ENCODE measurements around the gene SCG5.

Gene SCG5

GRCh38 chr15:32683906-32684584 lies 42.5 kb downstream of the SCG5 start:
- TF ChIP-seq, protein P1, sequence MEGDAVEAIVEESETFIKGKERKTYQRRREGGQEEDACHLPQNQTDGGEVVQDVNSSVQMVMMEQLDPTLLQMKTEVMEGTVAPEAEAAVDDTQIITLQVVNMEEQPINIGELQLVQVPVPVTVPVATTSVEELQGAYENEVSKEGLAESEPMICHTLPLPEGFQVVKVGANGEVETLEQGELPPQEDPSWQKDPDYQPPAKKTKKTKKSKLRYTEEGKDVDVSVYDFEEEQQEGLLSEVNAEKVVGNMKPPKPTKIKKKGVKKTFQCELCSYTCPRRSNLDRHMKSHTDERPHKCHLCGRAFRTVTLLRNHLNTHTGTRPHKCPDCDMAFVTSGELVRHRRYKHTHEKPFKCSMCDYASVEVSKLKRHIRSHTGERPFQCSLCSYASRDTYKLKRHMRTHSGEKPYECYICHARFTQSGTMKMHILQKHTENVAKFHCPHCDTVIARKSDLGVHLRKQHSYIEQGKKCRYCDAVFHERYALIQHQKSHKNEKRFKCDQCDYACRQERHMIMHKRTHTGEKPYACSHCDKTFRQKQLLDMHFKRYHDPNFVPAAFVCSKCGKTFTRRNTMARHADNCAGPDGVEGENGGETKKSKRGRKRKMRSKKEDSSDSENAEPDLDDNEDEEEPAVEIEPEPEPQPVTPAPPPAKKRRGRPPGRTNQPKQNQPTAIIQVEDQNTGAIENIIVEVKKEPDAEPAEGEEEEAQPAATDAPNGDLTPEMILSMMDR (conservative IDR thresholded peaks at IDR 0.05; ENCODE audit: low read depth, low read length): no peak
- H4K20me1 ChIP-seq (ENCODE audit: insufficient read depth): no peaks in the 10 kb centered on the region
- no peak overlapping the region for H2AFZ ChIP-seq (ENCODE audit: low read depth)
- no peaks in the 10 kb centered on the region for H3K4me1 ChIP-seq (ENCODE audit: low read depth, poor library complexity, severe bottlenecking)
- no peaks in the 10 kb centered on the region for H3K27me3 ChIP-seq (ENCODE audit: insufficient read depth, low read depth)
- H3K27ac ChIP-seq: no peak overlapping the region
- no peaks in the 10 kb centered on the region for H3K36me3 ChIP-seq (ENCODE audit: insufficient read depth)
- no peak overlapping the region for H3K9ac ChIP-seq
- no peak overlapping the region for H3K4me3 ChIP-seq (IDR thresholded peaks at IDR 0.05; ENCODE audit: insufficient read depth, low read depth, low read length)
- H3K79me2 ChIP-seq (ENCODE audit: insufficient read depth, low read depth): no peaks in the 10 kb centered on the region
- no peak overlapping the region for H3K4me2 ChIP-seq

- no peaks in the 10 kb centered on the region for H3K4me1 ChIP-seq (ENCODE audit: low read depth, poor library complexity, severe bottlenecking)
- no peak overlapping the region for H3K4me3 ChIP-seq (IDR thresholded peaks at IDR 0.05; ENCODE audit: insufficient read depth, low read depth, low read length)
- H3K36me3 ChIP-seq (ENCODE audit: insufficient read depth): no peaks in the 10 kb centered on the region
- no peak overlapping the region for H2AFZ ChIP-seq (ENCODE audit: low read depth)
- H3K27ac ChIP-seq: no peak overlapping the region
- H3K9ac ChIP-seq: no peak overlapping the region
- no peaks in the 10 kb centered on the region for H3K79me2 ChIP-seq (ENCODE audit: insufficient read depth, low read depth)
- TF ChIP-seq, protein P1 (conservative IDR thresholded peaks at IDR 0.05; ENCODE audit: low read depth, low read length): no peak
- no peak overlapping the region for H3K4me2 ChIP-seq
- no peaks in the 10 kb centered on the region for H4K20me1 ChIP-seq (ENCODE audit: insufficient read depth)
- no peaks in the 10 kb centered on the region for H3K27me3 ChIP-seq (ENCODE audit: insufficient read depth, low read depth)
Observed at GRCh38 chr15:32685576-32685975, 44.1 kb downstream of the SCG5 start.

DNA sequence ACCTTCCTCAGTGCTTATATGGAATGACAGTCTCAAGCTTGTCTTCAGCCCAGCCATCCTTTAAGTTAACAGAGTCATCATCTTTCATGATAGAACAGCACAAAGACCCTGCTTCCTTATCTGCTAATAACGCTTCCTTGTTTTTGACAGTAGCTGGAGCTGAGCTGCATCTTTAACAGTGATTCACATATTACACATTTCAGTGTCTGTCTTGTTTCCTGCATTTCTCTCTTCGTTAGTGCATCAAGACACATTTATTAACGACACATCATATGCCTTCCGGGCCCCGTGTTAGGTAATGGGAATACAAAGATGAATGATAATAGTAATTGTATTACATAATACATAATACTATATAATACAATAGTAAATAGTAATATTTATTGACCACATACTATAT lies 46.0 kb downstream of the SCG5 start:
- H3K4me1 ChIP-seq (ENCODE audit: low read depth, poor library complexity, severe bottlenecking): no peaks in the 10 kb centered on the region
- no peak overlapping the region for H3K9ac ChIP-seq

GRCh38 chr15:32688151-32688639 lies 46.7 kb downstream of the SCG5 start:
- no peaks in the 10 kb centered on the region for H3K79me2 ChIP-seq (ENCODE audit: insufficient read depth, low read depth)
- H3K4me2 ChIP-seq: no peak overlapping the region
- no peak overlapping the region for H3K27ac ChIP-seq
- TF ChIP-seq, protein P1 (conservative IDR thresholded peaks at IDR 0.05; ENCODE audit: low read depth, low read length): no peak
- no peaks in the 10 kb centered on the region for H3K4me1 ChIP-seq (ENCODE audit: low read depth, poor library complexity, severe bottlenecking)
- no peaks in the 10 kb centered on the region for H3K27me3 ChIP-seq (ENCODE audit: insufficient read depth, low read depth)
- no peak overlapping the region for H3K9ac ChIP-seq
- no peaks in the 10 kb centered on the region for H3K36me3 ChIP-seq (ENCODE audit: insufficient read depth)
- H3K4me3 ChIP-seq (IDR thresholded peaks at IDR 0.05; ENCODE audit: insufficient read depth, low read depth, low read length): no peak overlapping the region
- H2AFZ ChIP-seq (ENCODE audit: low read depth): no peak overlapping the region
- no peaks in the 10 kb centered on the region for H4K20me1 ChIP-seq (ENCODE audit: insufficient read depth)

More for the DNA sequence above, 46.0 kb downstream of the SCG5 start:
- H3K4me3 ChIP-seq (IDR thresholded peaks at IDR 0.05; ENCODE audit: insufficient read depth, low read depth, low read length): no peak overlapping the region
- H4K20me1 ChIP-seq (ENCODE audit: insufficient read depth): no peaks in the 10 kb centered on the region
- no peak overlapping the region for H3K4me2 ChIP-seq
- H3K27me3 ChIP-seq (ENCODE audit: insufficient read depth, low read depth): no peaks in the 10 kb centered on the region
- H3K79me2 ChIP-seq (ENCODE audit: insufficient read depth, low read depth): no peaks in the 10 kb centered on the region
- H2AFZ ChIP-seq (ENCODE audit: low read depth): no peak overlapping the region
- H3K27ac ChIP-seq: no peak overlapping the region
- TF ChIP-seq, protein P1 (conservative IDR thresholded peaks at IDR 0.05; ENCODE audit: low read depth, low read length): no peak
- no peaks in the 10 kb centered on the region for H3K36me3 ChIP-seq (ENCODE audit: insufficient read depth)
